Measurements from ENCODE around the gene FER. TPM values are rescaled to one million over a fixed set of nuclear protein-coding genes. Genes with fewer than 3 reads are reported as not detected.
"Not testable (repeated sequence)": the region's sequence is repeated elsewhere in the genome, so short reads cannot be mapped to it uniquely, and the experiment has no call there.

Gene FER
- total and polyA plus RNA-seq, 9 of the 15 experiments (the other 6 are each of a cell fraction or from before 2014, with no cell fraction given), result 6.7 to 18.2 (median 8.9) TPM

- no peaks in the 10 kb centered on the region for H3K36me3 ChIP-seq (ENCODE audit: control insufficient read depth, insufficient read depth, low read length)
- no peaks in the 10 kb centered on the region for H3K79me2 ChIP-seq (ENCODE audit: control insufficient read depth, insufficient read depth, low read length)
- BruUV-seq (replicated peaks), result no TSS peak
- H3K4me3 ChIP-seq, result no peak overlapping the region
- no peak overlapping the region for H3K4me2 ChIP-seq (ENCODE audit: insufficient read depth, low read length)
- no peaks in the 10 kb centered on the region for H3K9me3 ChIP-seq (replicated peaks; ENCODE audit: control insufficient read depth, insufficient read depth, low read depth, low read length)
- H3K27me3 ChIP-seq (ENCODE audit: control insufficient read depth in 2 of 2, insufficient read depth in 2 of 2, low read length in 2 of 2), result no peaks in the 10 kb centered on the region
- H3K9ac ChIP-seq (ENCODE audit: insufficient read depth in 1 of 2, low read depth in 2 of 2, low read length in 2 of 2), result no peak overlapping the region
- intact Hi-C loops (cut with micrococcal nuclease), result no loop called here
- POLR2A ChIA-PET, result no interaction called here
- DNase-seq (ENCODE audit: extremely low read depth in 1 of 4, low spot score in 3 of 4), result no peak
- ATAC-seq, result no peak
- H3K9me1 ChIP-seq (ENCODE audit: control insufficient read depth, insufficient read depth, low read length), result no peaks in the 10 kb centered on the region
- H3K27ac ChIP-seq (ENCODE audit: extremely low read depth, low read depth, low read length), result no peak overlapping the region
- 29% methylated on average over 1 of the region's 1 CpG for WGBS (ENCODE audit: insufficient coverage, low coverage, missing lambda C conversion rate)
- no peak for FAIRE-seq
- no peaks in the 10 kb centered on the region for H4K20me1 ChIP-seq (replicated peaks; ENCODE audit: control insufficient read depth, insufficient read depth, low read length)
- TF ChIP-seq MAFK (IDR thresholded peaks at IDR 0.05; ENCODE audit: low read length) (peak; percentile 11; the same call in 1 of the 2 replicates), MAFG (tag; conservative IDR thresholded peaks at IDR 0.05) (0 out of 2 replicates have a peak, but pooled peaks have one; percentile 34), ZNF316 (IDR thresholded peaks at IDR 0.05) (peak; percentile 68), NFIC (IDR thresholded peaks at IDR 0.05) (no peak)
- CTCF ChIA-PET (ENCODE audit: low intra/inter-chr PET ratio), result no interaction called here
- in situ Hi-C loops (cut with MboI), result no loop called here
- H2AFZ ChIP-seq (ENCODE audit: low read depth, low read length), result no peak overlapping the region
- H3K4me1 ChIP-seq (replicated peaks in 1 of 2; ENCODE audit: control insufficient read depth in 2 of 2, insufficient read depth in 2 of 2, low read length in 2 of 2), result no peaks in the 10 kb centered on the region
Observed at GRCh38 chr5:108989761-108990392, 242.2 kb downstream of the FER start.

GRCh38 chr5:108992396-108993085 is 244.8 kb downstream of the FER start:
- H3K9ac ChIP-seq (ENCODE audit: insufficient read depth in 1 of 2, low read depth in 2 of 2, low read length in 2 of 2); ATAC-seq; H3K9me1 ChIP-seq (ENCODE audit: control insufficient read depth, insufficient read depth, low read length); H3K9me3 ChIP-seq (replicated peaks; ENCODE audit: control insufficient read depth, insufficient read depth, low read depth, low read length); in situ Hi-C loops (cut with MboI); intact Hi-C loops (cut with micrococcal nuclease); H3K4me1 ChIP-seq (replicated peaks in 1 of 2; ENCODE audit: control insufficient read depth in 2 of 2, insufficient read depth in 2 of 2, low read length in 2 of 2); H2AFZ ChIP-seq (ENCODE audit: low read depth, low read length); H4K20me1 ChIP-seq (replicated peaks; ENCODE audit: control insufficient read depth, insufficient read depth, low read length); H3K36me3 ChIP-seq (ENCODE audit: control insufficient read depth, insufficient read depth, low read length); H3K27ac ChIP-seq (ENCODE audit: extremely low read depth, low read depth, low read length); DNase-seq (ENCODE audit: extremely low read depth in 1 of 4, low spot score in 3 of 4); H3K79me2 ChIP-seq (ENCODE audit: control insufficient read depth, insufficient read depth, low read length); CTCF ChIA-PET (ENCODE audit: low intra/inter-chr PET ratio); BruUV-seq (replicated peaks); FAIRE-seq; H3K27me3 ChIP-seq (ENCODE audit: control insufficient read depth in 2 of 2, insufficient read depth in 2 of 2, low read length in 2 of 2); H3K4me3 ChIP-seq; POLR2A ChIA-PET; H3K4me2 ChIP-seq (ENCODE audit: insufficient read depth, low read length): not testable (repeated sequence)
- WGBS (ENCODE audit: insufficient coverage, low coverage, missing lambda C conversion rate), result no CpG with 5 or more reads among the region's 47 CpGs

GRCh38 chr5:108993440-108993839 is 245.7 kb downstream of the FER start:
- ATAC-seq; intact Hi-C loops (cut with micrococcal nuclease); H3K9me1 ChIP-seq (ENCODE audit: control insufficient read depth, insufficient read depth, low read length); H3K9ac ChIP-seq (ENCODE audit: insufficient read depth in 1 of 2, low read depth in 2 of 2, low read length in 2 of 2); BruUV-seq (replicated peaks); H3K4me1 ChIP-seq (replicated peaks in 1 of 2; ENCODE audit: control insufficient read depth in 2 of 2, insufficient read depth in 2 of 2, low read length in 2 of 2); H3K79me2 ChIP-seq (ENCODE audit: control insufficient read depth, insufficient read depth, low read length); H3K36me3 ChIP-seq (ENCODE audit: control insufficient read depth, insufficient read depth, low read length); DNase-seq (ENCODE audit: extremely low read depth in 1 of 4, low spot score in 3 of 4); FAIRE-seq; H3K4me3 ChIP-seq; in situ Hi-C loops (cut with MboI); H3K27ac ChIP-seq (ENCODE audit: extremely low read depth, low read depth, low read length); CTCF ChIA-PET (ENCODE audit: low intra/inter-chr PET ratio); H4K20me1 ChIP-seq (replicated peaks; ENCODE audit: control insufficient read depth, insufficient read depth, low read length); H3K27me3 ChIP-seq (ENCODE audit: control insufficient read depth in 2 of 2, insufficient read depth in 2 of 2, low read length in 2 of 2); H3K9me3 ChIP-seq (replicated peaks; ENCODE audit: control insufficient read depth, insufficient read depth, low read depth, low read length); H3K4me2 ChIP-seq (ENCODE audit: insufficient read depth, low read length); POLR2A ChIA-PET; H2AFZ ChIP-seq (ENCODE audit: low read depth, low read length): not testable (repeated sequence)
- no CpG with 5 or more reads among the region's 12 CpGs for WGBS (ENCODE audit: insufficient coverage, low coverage, missing lambda C conversion rate)
